Stomach (tissue), 9 donors: ENCODE measurements around the gene YPEL3. TPM values are rescaled to one million over a fixed set of nuclear protein-coding genes. Genes with fewer than 3 reads are reported as not detected.

Experiments
- DNase-seq, 2 donors: peaks; one replicate each; pipeline versions ENCODE4 v3.0.0 to v3.0.0-alpha.2; 2013 to 2019
- H3K27ac ChIP-seq, 5 donors: fragments of 200-600 bp in 4 of 5; sonication (generic) in 4 of 5; one replicate each; pipeline ENCODE4 v1.5.1; 2013 to 2019; ENCODE audit warnings: mild to moderate bottlenecking in 1 of 5, moderate library complexity in 1 of 5
- H3K27me3 ChIP-seq, 3 donors: fragments of 200-600 bp; sonication (generic); one replicate each; pipeline ENCODE4 v1.5.1; 2017 to 2019; ENCODE audit warnings: mixed run types in 1 of 3
- H3K36me3 ChIP-seq, 4 donors: fragments of 200-600 bp; sonication (generic); 1 replicate in 3 of 4; 2 replicates in 1 of 4; pipeline ENCODE4 v1.5.1; 2016 to 2019
- H3K4me1 ChIP-seq, 4 donors: fragments of 200-600 bp; sonication (generic); one replicate each; pipeline ENCODE4 v1.5.1; 2016 to 2019
- H3K4me3 ChIP-seq, 4 donors: fragments of 200-600 bp; sonication (generic) in 3 of 4; one replicate each; pipeline ENCODE4 v1.5.1; 2016 to 2019; ENCODE audit warnings: mild to moderate bottlenecking in 1 of 4
- H3K9me3 ChIP-seq, 4 donors: fragments of 200-600 bp; sonication (generic); one replicate each; pipeline ENCODE4 v1.5.1; 2016 to 2019
- EP300 ChIP-seq: sonication (generic); formaldehyde crosslinking; IDR thresholded peaks from one replicate; pipeline ENCODE4 v1.6.1; 2017; ENCODE audit warnings: antibody characterized with exemption
- POLR2A ChIP-seq, 4 donors: fragments of 450-650 bp; IDR thresholded peaks; one replicate each; pipeline ENCODE4 v1.6.1; 2016; ENCODE audit warnings: antibody characterized with exemption in 4 of 4, control low read depth in 2 of 4, mild to moderate bottlenecking in 1 of 4, moderate library complexity in 1 of 4
- POLR2AphosphoS5 ChIP-seq, 3 donors: sonication (generic); formaldehyde crosslinking; IDR thresholded peaks; one replicate each; pipeline ENCODE4 v1.6.1; 2016; ENCODE audit warnings: antibody characterized with exemption in 3 of 3
- WGBS, 5 donors: extraction: QIAGEN DNeasy Blood & Tissue Kit in 3 of 5; methylation state at CpG; one replicate each; pipeline versions ENCODE4 v1.1.5 to v1.1.7; 2013 to 2018; 5-methylcytosine and 5-hydroxymethylcytosine counted together
- intact Hi-C: fragments of 100-400 bp; cut with DNase I; formaldehyde crosslinking; loops from one replicate; pipeline ENCODE4 v1.15.1; 2023; ENCODE audit warnings: low total_unique reads
- polyA plus RNA-seq, 3 donors: library from polyadenylated mRNA; stranded (reverse); fragments of 200-250 nt; gene quantifications; one replicate each; pipeline ENCODE4 v1.2.3, GENCODE V29; 2013
- total RNA-seq, 5 donors: library from RNA; depleted of rRNA; stranded (reverse); fragments of >200 nt; gene quantifications; one replicate each; pipeline versions ENCODE4 v1.1.0 to v1.2.3, GENCODE V29; 2014 to 2016
- TF ChIP-seq, protein P1 (sequence below), 7 experiments: fragments of 450-650 bp in 4 of 7; fragments of 200-600 bp in 3 of 7; sonication (generic) in 3 of 7; IDR thresholded peaks; one replicate each; pipeline ENCODE4 v1.5.1; 2016 to 2019; ENCODE audit warnings: antibody characterized with exemption in 7 of 7, control low read depth in 2 of 7, mild to moderate bottlenecking in 1 of 7
- donor health status: healthy with polysubstance abuse.
- donor health status: Bipolar disorder and iron deficiency.
- donor health status: healthy.

The YPEL3 gene
- total and polyA plus RNA-seq, 8 donors: 13.9 to 162 (median 78.4) TPM

- H3K27ac ChIP-seq: no peak overlapping the region
- H3K4me3 ChIP-seq: no peak overlapping the region
- H3K4me1 ChIP-seq: peaks cover 15 to 27% (median 23%) of the 10 kb centered on the region in 4 donors
- WGBS, 5 donors: 89 to 94% (median 91%) methylated on average over 8 of the region's 8 CpGs
- TF ChIP-seq POLR2A (IDR thresholded peaks at IDR 0.05) (no peak), POLR2AphosphoS5 (IDR thresholded peaks at IDR 0.05) (no peak), EP300 (no peak)
- TF ChIP-seq, protein P1, sequence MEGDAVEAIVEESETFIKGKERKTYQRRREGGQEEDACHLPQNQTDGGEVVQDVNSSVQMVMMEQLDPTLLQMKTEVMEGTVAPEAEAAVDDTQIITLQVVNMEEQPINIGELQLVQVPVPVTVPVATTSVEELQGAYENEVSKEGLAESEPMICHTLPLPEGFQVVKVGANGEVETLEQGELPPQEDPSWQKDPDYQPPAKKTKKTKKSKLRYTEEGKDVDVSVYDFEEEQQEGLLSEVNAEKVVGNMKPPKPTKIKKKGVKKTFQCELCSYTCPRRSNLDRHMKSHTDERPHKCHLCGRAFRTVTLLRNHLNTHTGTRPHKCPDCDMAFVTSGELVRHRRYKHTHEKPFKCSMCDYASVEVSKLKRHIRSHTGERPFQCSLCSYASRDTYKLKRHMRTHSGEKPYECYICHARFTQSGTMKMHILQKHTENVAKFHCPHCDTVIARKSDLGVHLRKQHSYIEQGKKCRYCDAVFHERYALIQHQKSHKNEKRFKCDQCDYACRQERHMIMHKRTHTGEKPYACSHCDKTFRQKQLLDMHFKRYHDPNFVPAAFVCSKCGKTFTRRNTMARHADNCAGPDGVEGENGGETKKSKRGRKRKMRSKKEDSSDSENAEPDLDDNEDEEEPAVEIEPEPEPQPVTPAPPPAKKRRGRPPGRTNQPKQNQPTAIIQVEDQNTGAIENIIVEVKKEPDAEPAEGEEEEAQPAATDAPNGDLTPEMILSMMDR (IDR thresholded peaks at IDR 0.05): no peak
- H3K9me3 ChIP-seq: no peaks in the 10 kb centered on the region
- H3K27me3 ChIP-seq: no peaks in the 10 kb centered on the region
- H3K36me3 ChIP-seq: no peaks in the 10 kb centered on the region
- intact Hi-C loops: no loop called here
- DNase-seq: no peak
Observed at GRCh38 chr16:30049871-30050270, 46.1 kb downstream of the YPEL3 start.

GRCh38 chr16:30046588-30046987, 49.4 kb downstream of the YPEL3 start:
- Histone ChIP-seq H3K27ac (no peak overlapping the region), H3K36me3 (no peaks in the 10 kb centered on the region), H3K9me3 (no peaks in the 10 kb centered on the region), H3K27me3 (peaks cover 0 to 20% (median 0%) of the 10 kb centered on the region in 3 donors), H3K4me3 (no peak overlapping the region), H3K4me1 (peaks cover 0 to 6% (median 0%) of the 10 kb centered on the region in 4 donors)
- WGBS, 5 donors: 86 to 97% (median 92%) methylated on average over 1 of the region's 1 CpG
- DNase-seq: no peak
- intact Hi-C loops: no loop called here
- TF ChIP-seq, protein P1 (IDR thresholded peaks at IDR 0.05): no peak
- TF ChIP-seq EP300: no peak
- no peak for TF ChIP-seq POLR2A (IDR thresholded peaks at IDR 0.05)
- no peak for TF ChIP-seq POLR2AphosphoS5 (IDR thresholded peaks at IDR 0.05)

- WGBS, 5 donors: 41 to 57% (median 45%) methylated on average over 8 of the region's 8 CpGs
- no peak for TF ChIP-seq EP300
- TF ChIP-seq POLR2A (IDR thresholded peaks at IDR 0.05): no peak
- no peak for TF ChIP-seq POLR2AphosphoS5 (IDR thresholded peaks at IDR 0.05)
- TF ChIP-seq, protein P1 (IDR thresholded peaks at IDR 0.05): no peak
- Histone ChIP-seq H3K9me3 (no peaks in the 10 kb centered on the region), H3K27me3 (peaks cover 0 to 20% (median 0%) of the 10 kb centered on the region in 3 donors), H3K27ac (no peak overlapping the region), H3K4me1 (peaks cover 0 to 6% (median 0%) of the 10 kb centered on the region in 4 donors), H3K4me3 (no peak overlapping the region), H3K36me3 (no peaks in the 10 kb centered on the region)
- intact Hi-C loops: no loop called here
- no peak for DNase-seq
Observed at GRCh38 chr16:30046178-30046577, 49.8 kb downstream of the YPEL3 start.

Other genes with a start within 250 kb of the YPEL3 start
- gene CDIPT, start 233.0 kb downstream of the YPEL3 start, total RNA-seq: 10 to 100 TPM in 4 of 5 donors, 1 to 10 TPM in 1; 2.3 to 91.5 (median 54.5) TPM
- gene CDIPT, start 233.0 kb downstream of the YPEL3 start, polyA plus RNA-seq: 10 to 100 TPM; 51.6 to 72.6 (median 53.9) TPM
- gene SEZ6L2, start 196.7 kb downstream of the YPEL3 start, total RNA-seq: 10 to 100 TPM in 2 of 5 donors, 1 to 10 TPM in 2, not detected in 1; 6.2 to 31.4 (median 12.0) TPM
- 1 to 10 TPM; 1.5 to 7.7 (median 7.6) TPM for gene SEZ6L2, start 196.7 kb downstream of the YPEL3 start, polyA plus RNA-seq
- 10 to 100 TPM in 1 of 5 donors, 1 to 10 TPM in 2, not detected in 2; 4.5 to 11.0 (median 8.4) TPM for gene ASPHD1, start 195.7 kb downstream of the YPEL3 start, total RNA-seq
- gene ASPHD1, start 195.7 kb downstream of the YPEL3 start, polyA plus RNA-seq: 10 to 100 TPM; 11.6 to 29.8 (median 15.7) TPM
- gene KCTD13, start 170.0 kb downstream of the YPEL3 start, total RNA-seq: 100 to 1,000 TPM in 1 of 5 donors, 10 to 100 TPM in 4; 15.4 to 182 (median 35.3) TPM
- 10 to 100 TPM in 1 of 3 donors, 1 to 10 TPM in 2; 6.3 to 14.3 (median 7.4) TPM for gene KCTD13, start 170.0 kb downstream of the YPEL3 start, polyA plus RNA-seq
- 100 to 1,000 TPM in 1 of 5 donors, 10 to 100 TPM in 4; 32.1 to 238 (median 60.5) TPM for gene TMEM219, start 134.1 kb downstream of the YPEL3 start, total RNA-seq
- gene TMEM219, start 134.1 kb downstream of the YPEL3 start, polyA plus RNA-seq: 100 to 1,000 TPM; 190 to 286 (median 212) TPM
- 100 to 1,000 TPM in 1 of 5 donors, 10 to 100 TPM in 4; 33.8 to 135 (median 36.6) TPM for gene TAOK2, start 122.3 kb downstream of the YPEL3 start, total RNA-seq
- 10 to 100 TPM; 12.5 to 22.6 (median 14.5) TPM for gene TAOK2, start 122.3 kb downstream of the YPEL3 start, polyA plus RNA-seq
- gene HIRIP3, start 100.6 kb downstream of the YPEL3 start, total RNA-seq: 10 to 100 TPM in 1 of 5 donors, 1 to 10 TPM in 4; 1.8 to 13.4 (median 5.1) TPM
- gene HIRIP3, start 100.6 kb downstream of the YPEL3 start, polyA plus RNA-seq: 10 to 100 TPM; 13.6 to 14.8 (median 13.7) TPM
- 100 to 1,000 TPM in 1 of 5 donors, 10 to 100 TPM in 3, 1 to 10 TPM in 1; 3.5 to 319 (median 18.2) TPM for gene INO80E, start 100.0 kb downstream of the YPEL3 start, total RNA-seq
- 100 to 1,000 TPM in 1 of 3 donors, 10 to 100 TPM in 2; 45.7 to 109 (median 59.0) TPM for gene INO80E, start 100.0 kb downstream of the YPEL3 start, polyA plus RNA-seq
- gene DOC2A, start 85.2 kb downstream of the YPEL3 start, total RNA-seq: 10 to 100 TPM in 1 of 5 donors, under 1 TPM in 1, not detected in 3; 0.72 to 20.9 TPM
- 1 to 10 TPM in 1 of 3 donors, under 1 TPM in 1, not detected in 1; 0.75 to 2.8 TPM for gene DOC2A, start 85.2 kb downstream of the YPEL3 start, polyA plus RNA-seq
- not detected for gene C16orf92, start 73.0 kb downstream of the YPEL3 start, total RNA-seq
- gene C16orf92, start 73.0 kb downstream of the YPEL3 start, polyA plus RNA-seq: not detected
- under 1 TPM in 1 of 5 donors, not detected in 4; 0.92 TPM for gene TLCD3B, start 64.9 kb downstream of the YPEL3 start, total RNA-seq
- under 1 TPM in 1 of 3 donors, not detected in 2; 0.18 TPM for gene TLCD3B, start 64.9 kb downstream of the YPEL3 start, polyA plus RNA-seq
- 1,000 to 10,000 TPM in 1 of 5 donors, 100 to 1,000 TPM in 4; 180 to 2,515 (median 698) TPM for gene ALDOA, start 30.5 kb downstream of the YPEL3 start, total RNA-seq
- 1,000 to 10,000 TPM in 1 of 3 donors, 100 to 1,000 TPM in 2; 740 to 1,310 (median 887) TPM for gene ALDOA, start 30.5 kb downstream of the YPEL3 start, polyA plus RNA-seq
- 10 to 100 TPM; 21.4 to 86.1 (median 63.6) TPM for gene PPP4C, start 20.2 kb downstream of the YPEL3 start, total RNA-seq
- gene PPP4C, start 20.2 kb downstream of the YPEL3 start, polyA plus RNA-seq: 100 to 1,000 TPM in 1 of 3 donors, 10 to 100 TPM in 2; 76.1 to 118 (median 93.3) TPM
- gene TBX6, start 4.3 kb downstream of the YPEL3 start, total RNA-seq: 10 to 100 TPM in 1 of 5 donors, 1 to 10 TPM in 1, not detected in 3; 3.8 to 25.0 TPM
- gene TBX6, start 4.3 kb downstream of the YPEL3 start, polyA plus RNA-seq: 1 to 10 TPM; 1.1 to 2.5 (median 2.1) TPM
- gene GDPD3, start 17.3 kb upstream of the YPEL3 start, total RNA-seq: 100 to 1,000 TPM in 1 of 5 donors, 1 to 10 TPM in 4; 1.8 to 178 (median 7.2) TPM
- gene GDPD3, start 17.3 kb upstream of the YPEL3 start, polyA plus RNA-seq: 10 to 100 TPM in 1 of 3 donors, 1 to 10 TPM in 2; 4.4 to 15.9 (median 4.6) TPM
- 100 to 1,000 TPM in 3 of 5 donors, 10 to 100 TPM in 2; 21.5 to 290 (median 111) TPM for gene MAPK3, start 27.0 kb upstream of the YPEL3 start, total RNA-seq
- gene MAPK3, start 27.0 kb upstream of the YPEL3 start, polyA plus RNA-seq: 100 to 1,000 TPM in 1 of 3 donors, 10 to 100 TPM in 2; 39.9 to 203 (median 68.2) TPM
- gene CORO1A, start 87.4 kb upstream of the YPEL3 start, total RNA-seq: 10 to 100 TPM; 13.0 to 30.3 (median 18.7) TPM
- gene CORO1A, start 87.4 kb upstream of the YPEL3 start, polyA plus RNA-seq: 10 to 100 TPM; 34.2 to 42.5 (median 37.3) TPM
- gene BOLA2B, start 97.5 kb upstream of the YPEL3 start, total RNA-seq: 100 to 1,000 TPM in 2 of 5 donors, 10 to 100 TPM in 2, not detected in 1; 21.3 to 415 (median 168) TPM
- 100 to 1,000 TPM; 281 to 322 (median 321) TPM for gene BOLA2B, start 97.5 kb upstream of the YPEL3 start, polyA plus RNA-seq
- 10 to 100 TPM in 3 of 5 donors, 1 to 10 TPM in 2; 2.3 to 86.9 (median 19.0) TPM for gene SLX1A, start 97.7 kb upstream of the YPEL3 start, total RNA-seq
- 10 to 100 TPM; 80.8 to 86.0 (median 84.2) TPM for gene SLX1A, start 97.7 kb upstream of the YPEL3 start, polyA plus RNA-seq
- gene SULT1A3, start 103.0 kb upstream of the YPEL3 start, total RNA-seq: 100 to 1,000 TPM in 1 of 5 donors, 10 to 100 TPM in 3, 1 to 10 TPM in 1; 4.2 to 118 (median 63.6) TPM
- gene SULT1A3, start 103.0 kb upstream of the YPEL3 start, polyA plus RNA-seq: 10 to 100 TPM; 23.8 to 53.2 (median 42.2) TPM
- gene NPIPB13, start 152.3 kb upstream of the YPEL3 start, total RNA-seq: 1 to 10 TPM in 4 of 5 donors, not detected in 1; 1.6 to 6.4 (median 3.0) TPM
- gene NPIPB13, start 152.3 kb upstream of the YPEL3 start, polyA plus RNA-seq: 1 to 10 TPM; 1.7 to 5.5 (median 2.6) TPM